ENCODE data around the gene AUTS2.

DNA sequence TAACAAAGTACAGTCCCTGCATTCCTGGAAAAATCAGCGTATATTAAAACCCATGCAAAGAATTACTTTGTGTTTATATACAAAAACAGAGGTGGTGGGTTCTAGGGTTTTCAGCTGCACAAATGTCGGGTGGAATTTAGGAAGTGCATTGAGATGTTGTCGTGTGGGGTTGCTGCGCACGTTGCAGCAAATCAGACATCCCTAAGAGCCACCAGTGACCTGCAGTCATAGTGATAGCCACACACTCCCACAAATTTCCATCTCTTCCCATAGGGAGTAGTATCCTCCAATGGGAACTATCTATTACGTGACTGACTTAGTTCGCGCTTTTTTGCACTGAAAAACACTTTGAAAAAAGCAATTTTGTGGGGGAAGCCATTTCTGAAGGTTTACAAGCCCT, 1158.5 kb downstream of the AUTS2 start:
- no peak for TF ChIP-seq ESRRA (IDR thresholded peaks at IDR 0.05; ENCODE audit: borderline replicate concordance, low read depth)
- TF ChIP-seq CBFA2T3 (IDR thresholded peaks at IDR 0.05), result no peak
- no peak for TF ChIP-seq XRCC4 (IDR thresholded peaks at IDR 0.05; ENCODE audit: extremely low read depth, insufficient read depth, insufficient read length)
- TF ChIP-seq, protein P1, sequence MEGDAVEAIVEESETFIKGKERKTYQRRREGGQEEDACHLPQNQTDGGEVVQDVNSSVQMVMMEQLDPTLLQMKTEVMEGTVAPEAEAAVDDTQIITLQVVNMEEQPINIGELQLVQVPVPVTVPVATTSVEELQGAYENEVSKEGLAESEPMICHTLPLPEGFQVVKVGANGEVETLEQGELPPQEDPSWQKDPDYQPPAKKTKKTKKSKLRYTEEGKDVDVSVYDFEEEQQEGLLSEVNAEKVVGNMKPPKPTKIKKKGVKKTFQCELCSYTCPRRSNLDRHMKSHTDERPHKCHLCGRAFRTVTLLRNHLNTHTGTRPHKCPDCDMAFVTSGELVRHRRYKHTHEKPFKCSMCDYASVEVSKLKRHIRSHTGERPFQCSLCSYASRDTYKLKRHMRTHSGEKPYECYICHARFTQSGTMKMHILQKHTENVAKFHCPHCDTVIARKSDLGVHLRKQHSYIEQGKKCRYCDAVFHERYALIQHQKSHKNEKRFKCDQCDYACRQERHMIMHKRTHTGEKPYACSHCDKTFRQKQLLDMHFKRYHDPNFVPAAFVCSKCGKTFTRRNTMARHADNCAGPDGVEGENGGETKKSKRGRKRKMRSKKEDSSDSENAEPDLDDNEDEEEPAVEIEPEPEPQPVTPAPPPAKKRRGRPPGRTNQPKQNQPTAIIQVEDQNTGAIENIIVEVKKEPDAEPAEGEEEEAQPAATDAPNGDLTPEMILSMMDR (IDR thresholded peaks at IDR 0.05 in 2 of 3, conservative IDR thresholded peaks at IDR 0.05 in 1 of 3; ENCODE audit: insufficient read depth in 2 of 3, low read depth in 1 of 3, low read length in 3 of 3), result no peak
- no peak for TF ChIP-seq CBX3 (IDR thresholded peaks at IDR 0.05; ENCODE audit: borderline replicate concordance in 1 of 2, low read length in 2 of 2)
- no peak for TF ChIP-seq SIRT6 (IDR thresholded peaks at IDR 0.05; ENCODE audit: low read depth, low read length)
- TF ChIP-seq, protein P2, sequence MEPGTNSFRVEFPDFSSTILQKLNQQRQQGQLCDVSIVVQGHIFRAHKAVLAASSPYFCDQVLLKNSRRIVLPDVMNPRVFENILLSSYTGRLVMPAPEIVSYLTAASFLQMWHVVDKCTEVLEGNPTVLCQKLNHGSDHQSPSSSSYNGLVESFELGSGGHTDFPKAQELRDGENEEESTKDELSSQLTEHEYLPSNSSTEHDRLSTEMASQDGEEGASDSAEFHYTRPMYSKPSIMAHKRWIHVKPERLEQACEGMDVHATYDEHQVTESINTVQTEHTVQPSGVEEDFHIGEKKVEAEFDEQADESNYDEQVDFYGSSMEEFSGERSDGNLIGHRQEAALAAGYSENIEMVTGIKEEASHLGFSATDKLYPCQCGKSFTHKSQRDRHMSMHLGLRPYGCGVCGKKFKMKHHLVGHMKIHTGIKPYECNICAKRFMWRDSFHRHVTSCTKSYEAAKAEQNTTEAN (CRISPR knock-in tag; IDR thresholded peaks at IDR 0.05), result no peak
- TF ChIP-seq ZNF324 (CRISPR knock-in tag; IDR thresholded peaks at IDR 0.05), result no peak
- no peak for TF ChIP-seq ZNF274 (IDR thresholded peaks at IDR 0.05; ENCODE audit: borderline replicate concordance, low read depth, low read length)
- TF ChIP-seq RCOR1 (IDR thresholded peaks at IDR 0.05; ENCODE audit: borderline replicate concordance in 1 of 2, low read depth in 2 of 2, low read length in 2 of 2), result no peak
- TF ChIP-seq TCF7L2 (IDR thresholded peaks at IDR 0.05; ENCODE audit: low read depth, low read length), result no peak
